ENCODE results near the gene FEM1B. TPM values are rescaled to one million over a fixed set of nuclear protein-coding genes. Genes with fewer than 3 reads are reported as not detected.

FEM1B gene
- total RNA-seq, 4 donors from 2014 or later = 25.1 to 64.7 (median 43.0) TPM

DNA sequence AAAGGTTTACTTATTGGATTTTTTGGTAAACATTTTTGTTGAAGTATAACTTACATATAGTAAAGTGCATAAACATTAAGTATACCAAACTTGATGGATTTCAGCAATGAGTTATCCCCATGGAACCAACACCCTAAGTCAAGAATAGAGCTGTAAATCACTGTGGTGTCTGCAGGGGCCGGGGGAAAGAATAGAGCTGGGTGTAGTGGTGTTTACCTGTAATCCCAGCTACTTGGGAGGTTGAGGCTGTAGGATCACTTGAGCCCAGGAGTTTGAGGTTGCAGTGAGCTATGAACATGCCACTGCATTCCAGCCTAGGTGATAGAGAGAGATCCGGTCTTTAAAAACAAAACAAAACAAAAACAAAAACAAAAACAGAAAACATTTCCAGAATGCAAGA is 13.3 kb upstream of the FEM1B start:
- intact Hi-C loops (cut with DNase I; ENCODE audit: low total_unique reads) = no loop called here
- in situ Hi-C loops (cut with MboI; ENCODE audit: low pct_ligation_motif_present in 1 of 4, low pct_unique_long_range_greater_than_20kb in 1 of 4, low sequenced_read_pairs in 3 of 4) = no loop called here
- Histone ChIP-seq H3K27me3 (peaks cover 28% of the 10 kb centered on the region), H3K4me1 (no peaks in the 10 kb centered on the region), H3K36me3 (no peaks in the 10 kb centered on the region), H3K4me3 (no peak overlapping the region), H3K27ac (no peak overlapping the region), H3K9me3 (no peaks in the 10 kb centered on the region)
- 51 to 54% methylated on average over 2 of the region's 2 CpGs for WGBS, 2 donors (ENCODE audit: low coverage in 1 of 2)
- no peak for TF ChIP-seq POLR2A (IDR thresholded peaks at IDR 0.05)
- TF ChIP-seq EP300 (IDR thresholded peaks at IDR 0.05; ENCODE audit: low read depth) = no peak
- TF ChIP-seq, protein P1, sequence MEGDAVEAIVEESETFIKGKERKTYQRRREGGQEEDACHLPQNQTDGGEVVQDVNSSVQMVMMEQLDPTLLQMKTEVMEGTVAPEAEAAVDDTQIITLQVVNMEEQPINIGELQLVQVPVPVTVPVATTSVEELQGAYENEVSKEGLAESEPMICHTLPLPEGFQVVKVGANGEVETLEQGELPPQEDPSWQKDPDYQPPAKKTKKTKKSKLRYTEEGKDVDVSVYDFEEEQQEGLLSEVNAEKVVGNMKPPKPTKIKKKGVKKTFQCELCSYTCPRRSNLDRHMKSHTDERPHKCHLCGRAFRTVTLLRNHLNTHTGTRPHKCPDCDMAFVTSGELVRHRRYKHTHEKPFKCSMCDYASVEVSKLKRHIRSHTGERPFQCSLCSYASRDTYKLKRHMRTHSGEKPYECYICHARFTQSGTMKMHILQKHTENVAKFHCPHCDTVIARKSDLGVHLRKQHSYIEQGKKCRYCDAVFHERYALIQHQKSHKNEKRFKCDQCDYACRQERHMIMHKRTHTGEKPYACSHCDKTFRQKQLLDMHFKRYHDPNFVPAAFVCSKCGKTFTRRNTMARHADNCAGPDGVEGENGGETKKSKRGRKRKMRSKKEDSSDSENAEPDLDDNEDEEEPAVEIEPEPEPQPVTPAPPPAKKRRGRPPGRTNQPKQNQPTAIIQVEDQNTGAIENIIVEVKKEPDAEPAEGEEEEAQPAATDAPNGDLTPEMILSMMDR (IDR thresholded peaks at IDR 0.05) = no peak
- no peak for TF ChIP-seq POLR2AphosphoS5 (IDR thresholded peaks at IDR 0.05)
- DNase-seq = no peak

DNA sequence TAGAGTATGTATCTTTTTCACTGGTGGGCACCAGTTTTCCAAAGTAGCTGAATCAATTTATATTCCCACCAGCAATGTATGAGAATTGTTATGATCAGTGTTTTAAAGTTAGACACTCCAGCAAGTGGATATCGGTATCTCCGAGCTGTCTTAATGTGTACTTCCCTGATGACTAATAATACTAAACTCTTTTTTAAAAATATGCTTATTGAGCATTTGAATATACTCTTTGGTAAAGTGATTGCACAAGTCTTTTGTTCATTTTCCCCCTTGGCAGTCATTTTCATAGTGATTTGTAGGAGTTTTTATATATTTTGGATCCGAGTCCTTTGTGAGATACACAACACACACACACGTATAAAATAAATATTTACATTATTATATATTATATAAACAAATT is 12.5 kb upstream of the FEM1B start:
- Histone ChIP-seq H3K4me3 (no peak overlapping the region), H3K27ac (no peak overlapping the region), H3K36me3 (no peaks in the 10 kb centered on the region), H3K4me1 (no peaks in the 10 kb centered on the region), H3K27me3 (peaks cover 28% of the 10 kb centered on the region), H3K9me3 (no peaks in the 10 kb centered on the region)
- 54 to 55% methylated on average over 4 of the region's 4 CpGs for WGBS, 2 donors (ENCODE audit: low coverage in 1 of 2)
- in situ Hi-C loops (cut with MboI; ENCODE audit: low pct_ligation_motif_present in 1 of 4, low pct_unique_long_range_greater_than_20kb in 1 of 4, low sequenced_read_pairs in 3 of 4) = no loop called here
- intact Hi-C loops (cut with DNase I; ENCODE audit: low total_unique reads) = no loop called here
- no peak for DNase-seq
- TF ChIP-seq POLR2AphosphoS5 (IDR thresholded peaks at IDR 0.05) = no peak
- TF ChIP-seq EP300 (IDR thresholded peaks at IDR 0.05; ENCODE audit: low read depth) = no peak
- TF ChIP-seq POLR2A (IDR thresholded peaks at IDR 0.05) = no peak
- TF ChIP-seq, protein P1 (IDR thresholded peaks at IDR 0.05) = no peak

DNA sequence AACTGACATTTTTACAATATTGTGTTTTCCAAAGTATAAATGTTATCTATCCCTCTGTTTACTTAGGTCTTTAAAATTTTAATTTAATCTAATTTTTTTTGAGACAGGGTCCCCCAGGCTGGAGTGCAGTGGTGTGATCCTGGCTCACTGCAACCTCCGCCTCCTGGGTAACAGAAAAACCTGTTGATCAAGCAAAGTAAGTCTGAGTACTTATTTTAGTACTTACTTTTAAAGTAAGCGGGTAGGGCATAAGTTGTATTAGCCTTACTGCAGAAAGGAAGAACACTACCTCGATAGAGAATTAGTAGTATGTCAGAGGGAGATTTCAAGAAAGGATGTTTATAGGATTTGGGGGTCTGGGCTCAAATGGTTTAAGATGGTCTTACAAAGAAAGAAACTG is 11.9 kb upstream of the FEM1B start:
- Histone ChIP-seq H3K27ac (no peak overlapping the region), H3K9me3 (no peaks in the 10 kb centered on the region), H3K4me3 (no peak overlapping the region), H3K36me3 (no peaks in the 10 kb centered on the region), H3K4me1 (no peaks in the 10 kb centered on the region), H3K27me3 (peaks cover 28% of the 10 kb centered on the region)
- intact Hi-C loops (cut with DNase I; ENCODE audit: low total_unique reads) = no loop called here
- WGBS, 2 donors (ENCODE audit: low coverage in 1 of 2) = 74 to 78% methylated on average over 3 of the region's 3 CpGs
- TF ChIP-seq POLR2AphosphoS5 (IDR thresholded peaks at IDR 0.05) (no peak), POLR2A (IDR thresholded peaks at IDR 0.05) (no peak), EP300 (IDR thresholded peaks at IDR 0.05; ENCODE audit: low read depth) (no peak)
- TF ChIP-seq, protein P1 (IDR thresholded peaks at IDR 0.05) = no peak
- no peak for DNase-seq
- in situ Hi-C loops (cut with MboI; ENCODE audit: low pct_ligation_motif_present in 1 of 4, low pct_unique_long_range_greater_than_20kb in 1 of 4, low sequenced_read_pairs in 3 of 4) = no loop called here

DNA sequence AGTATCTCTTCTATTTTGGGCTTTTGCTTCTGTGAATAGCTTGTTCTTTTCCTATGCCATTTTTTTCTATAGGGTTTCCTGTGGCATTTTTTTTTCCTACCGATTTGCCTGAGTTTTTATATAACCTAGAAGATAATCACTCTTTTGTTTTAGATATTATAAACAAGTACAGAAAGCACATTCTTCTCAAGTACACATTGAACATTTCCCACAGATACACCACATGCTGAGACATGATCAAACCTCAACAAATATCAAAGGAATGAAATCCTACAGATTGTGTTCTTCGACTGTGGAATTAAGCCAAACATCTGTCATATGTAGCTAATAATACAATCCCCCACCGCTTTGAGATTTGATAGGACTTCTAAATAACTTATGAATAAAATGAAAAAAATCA is 9.1 kb upstream of the FEM1B start:
- Histone ChIP-seq H3K9me3 (no peaks in the 10 kb centered on the region), H3K27ac (no peak overlapping the region), H3K4me3 (no peak overlapping the region), H3K27me3 (peaks cover 26% of the 10 kb centered on the region), H3K36me3 (no peaks in the 10 kb centered on the region), H3K4me1 (peaks cover 0 to 6% (median 3%) of the 10 kb centered on the region in 4 donors)
- DNase-seq = no peak
- WGBS, 2 donors (ENCODE audit: low coverage in 1 of 2) = 39 to 50% methylated on average over 3 of the region's 3 CpGs
- in situ Hi-C loops (cut with MboI; ENCODE audit: low pct_ligation_motif_present in 1 of 4, low pct_unique_long_range_greater_than_20kb in 1 of 4, low sequenced_read_pairs in 3 of 4) (no loop called here), intact Hi-C loops (cut with DNase I; ENCODE audit: low total_unique reads) (no loop called here)
- TF ChIP-seq EP300 (IDR thresholded peaks at IDR 0.05; ENCODE audit: low read depth) (no peak), POLR2AphosphoS5 (IDR thresholded peaks at IDR 0.05) (no peak), POLR2A (IDR thresholded peaks at IDR 0.05) (no peak)
- TF ChIP-seq, protein P1 (IDR thresholded peaks at IDR 0.05) = no peak
